ENCODE data around the gene INA.

INA gene

DNA sequence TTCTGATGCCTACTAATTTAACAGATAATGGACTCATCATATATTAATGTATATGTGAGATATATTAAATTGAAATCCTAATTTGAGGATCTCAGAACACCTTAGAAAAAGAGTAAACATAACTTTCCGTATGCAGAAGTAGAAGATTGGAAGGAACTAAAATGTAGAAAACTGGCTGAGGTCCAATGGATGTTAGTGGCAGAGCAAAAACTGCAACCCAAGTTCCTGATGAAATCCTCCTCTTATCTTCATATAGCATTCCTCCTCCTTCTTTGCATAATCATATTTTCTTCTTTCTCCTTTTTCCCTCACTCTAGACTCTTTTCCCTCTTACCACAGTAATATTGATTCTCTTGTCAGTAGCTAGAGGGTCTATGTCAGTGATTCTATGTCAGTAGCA, 6.0 kb downstream of the INA start:
- H3K4me2 ChIP-seq (ENCODE audit: low read depth, low read length), result no peak overlapping the region
- no peaks in the 10 kb centered on the region for H3F3A ChIP-seq (ENCODE audit: insufficient read depth, low read length)
- H3K9me2 ChIP-seq (replicated peaks; ENCODE audit: insufficient read depth, low read length), result no peaks in the 10 kb centered on the region
- no peaks in the 10 kb centered on the region for H3K36me3 ChIP-seq (replicated peaks; ENCODE audit: insufficient read depth, low read length)
- H3K27me3 ChIP-seq (replicated peaks; ENCODE audit: insufficient read depth, low read length), result no peaks in the 10 kb centered on the region
- no peaks in the 10 kb centered on the region for H3K79me2 ChIP-seq (ENCODE audit: low read length)
- no peak for DNase-seq
- TF ChIP-seq EZH2 (optimal IDR thresholded peaks at IDR 0.05; ENCODE audit: low read depth, low read length), result no peak
- no peak for TF ChIP-seq EZH2phosphoT487 (IDR thresholded peaks at IDR 0.05; ENCODE audit: low read length)
- TF ChIP-seq CTCF (IDR thresholded peaks at IDR 0.05; ENCODE audit: low read length), result no peak
- no peaks in the 10 kb centered on the region for H3K9me3 ChIP-seq (replicated peaks; ENCODE audit: insufficient read depth, low read length)
- H3K4me3 ChIP-seq (ENCODE audit: low read length), result no peak overlapping the region
- no peaks in the 10 kb centered on the region for H4K20me1 ChIP-seq (ENCODE audit: insufficient read depth, low read length)
- no peak overlapping the region for H2AFZ ChIP-seq (ENCODE audit: low read length)
- H3K4me1 ChIP-seq (ENCODE audit: low read length), result no peaks in the 10 kb centered on the region
- H3K27ac ChIP-seq (ENCODE audit: low read length), result no peak overlapping the region
- no peak overlapping the region for H3K9ac ChIP-seq (ENCODE audit: low read length)

DNA sequence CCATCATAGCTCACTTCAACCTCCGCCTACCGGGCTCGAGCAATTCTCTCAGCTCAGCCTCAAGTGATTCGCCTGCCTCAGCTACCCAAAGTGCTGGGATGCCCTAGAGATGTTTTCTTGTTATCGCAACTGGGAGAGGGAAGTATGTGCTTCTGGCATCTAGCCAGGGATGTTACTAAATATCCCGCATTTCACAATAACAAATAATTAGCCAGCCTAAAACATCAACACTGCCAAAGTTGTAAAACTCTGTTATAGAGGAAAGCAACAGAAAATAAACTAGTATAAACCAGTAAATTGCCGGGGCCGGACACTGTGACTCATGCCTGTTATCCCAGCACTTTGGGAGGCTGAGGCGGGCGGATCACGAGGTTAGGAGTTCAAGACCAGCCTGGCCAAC, 7.2 kb downstream of the INA start:
- Histone ChIP-seq H4K20me1 (ENCODE audit: insufficient read depth, low read length) (no peaks in the 10 kb centered on the region), H3K79me2 (ENCODE audit: low read length) (no peaks in the 10 kb centered on the region), H3K9ac (ENCODE audit: low read length) (no peak overlapping the region), H3K4me2 (ENCODE audit: low read depth, low read length) (no peak overlapping the region), H3K36me3 (replicated peaks; ENCODE audit: insufficient read depth, low read length) (no peaks in the 10 kb centered on the region), H2AFZ (ENCODE audit: low read length) (no peak overlapping the region), H3F3A (ENCODE audit: insufficient read depth, low read length) (no peaks in the 10 kb centered on the region), H3K27ac (ENCODE audit: low read length) (no peak overlapping the region), H3K4me1 (ENCODE audit: low read length) (no peaks in the 10 kb centered on the region), H3K9me2 (replicated peaks; ENCODE audit: insufficient read depth, low read length) (no peaks in the 10 kb centered on the region), H3K9me3 (replicated peaks; ENCODE audit: insufficient read depth, low read length) (no peaks in the 10 kb centered on the region), H3K4me3 (ENCODE audit: low read length) (no peak overlapping the region), H3K27me3 (replicated peaks; ENCODE audit: insufficient read depth, low read length) (no peaks in the 10 kb centered on the region)
- DNase-seq, result no peak
- TF ChIP-seq EZH2phosphoT487 (IDR thresholded peaks at IDR 0.05; ENCODE audit: low read length), result no peak
- no peak for TF ChIP-seq EZH2 (optimal IDR thresholded peaks at IDR 0.05; ENCODE audit: low read depth, low read length)
- TF ChIP-seq CTCF (IDR thresholded peaks at IDR 0.05; ENCODE audit: low read length), result no peak

DNA sequence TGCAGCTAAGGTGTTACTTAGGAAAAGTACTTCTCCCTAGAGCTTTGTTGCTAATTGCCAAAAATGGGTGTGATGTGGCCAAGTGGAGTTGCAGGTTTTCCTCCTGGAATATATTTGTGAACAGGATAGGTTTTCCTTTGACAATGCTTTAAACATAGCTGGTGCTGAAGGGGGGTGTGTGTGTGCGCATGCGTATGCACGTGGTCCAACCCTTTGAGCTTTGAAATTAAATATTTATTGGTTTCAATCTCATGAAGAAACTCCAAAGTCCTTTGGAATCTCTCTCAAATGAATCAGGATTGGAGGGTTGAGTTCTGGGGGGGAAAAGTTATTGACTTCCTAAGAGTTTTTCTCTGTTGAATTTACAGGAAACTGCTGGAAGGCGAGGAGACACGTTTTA, 11.1 kb downstream of the INA start:
- no peak overlapping the region for H3K27ac ChIP-seq (ENCODE audit: low read length)
- no peaks in the 10 kb centered on the region for H3K9me2 ChIP-seq (replicated peaks; ENCODE audit: insufficient read depth, low read length)
- DNase-seq, result no peak
- H2AFZ ChIP-seq (ENCODE audit: low read length), result no peak overlapping the region
- no peaks in the 10 kb centered on the region for H3K27me3 ChIP-seq (replicated peaks; ENCODE audit: insufficient read depth, low read length)
- no peak overlapping the region for H3K9ac ChIP-seq (ENCODE audit: low read length)
- H3K4me3 ChIP-seq (ENCODE audit: low read length), result no peak overlapping the region
- H3K9me3 ChIP-seq (replicated peaks; ENCODE audit: insufficient read depth, low read length), result no peaks in the 10 kb centered on the region
- H3K4me2 ChIP-seq (ENCODE audit: low read depth, low read length), result no peak overlapping the region
- no peaks in the 10 kb centered on the region for H3F3A ChIP-seq (ENCODE audit: insufficient read depth, low read length)
- H3K79me2 ChIP-seq (ENCODE audit: low read length), result no peaks in the 10 kb centered on the region
- TF ChIP-seq EZH2phosphoT487 (IDR thresholded peaks at IDR 0.05; ENCODE audit: low read length), result no peak
- no peak for TF ChIP-seq EZH2 (optimal IDR thresholded peaks at IDR 0.05; ENCODE audit: low read depth, low read length)
- no peak for TF ChIP-seq CTCF (IDR thresholded peaks at IDR 0.05; ENCODE audit: low read length)
- H3K36me3 ChIP-seq (replicated peaks; ENCODE audit: insufficient read depth, low read length), result no peaks in the 10 kb centered on the region
- H4K20me1 ChIP-seq (ENCODE audit: insufficient read depth, low read length), result no peaks in the 10 kb centered on the region
- H3K4me1 ChIP-seq (ENCODE audit: low read length), result no peaks in the 10 kb centered on the region
